HG02943 (cell line): ENCODE data around the gene IPMK.

Source experiments
- ATAC-seq: cut with Tn5 transposase; IDR thresholded peaks from one replicate; pipeline ENCODE4 v1.9.1; 2021; ENCODE audit warnings: mild to moderate bottlenecking, low read depth, moderate library complexity; ENCODE audit not compliant: unreplicated experiment

IPMK gene

GRCh38 chr10:58267713-58268453, at the start of gene IPMK:
TSS of gene IPMK (minus strand) at chr10:58267894. CDS start at chr10:58267611, 283 bp downstream.
- ATAC-seq = peak; percentile 53

- ATAC-seq = no peak
Measured at GRCh38 chr10:58316874-58317273, 49.2 kb upstream of the IPMK start.

GRCh38 chr10:58311026-58311425, 43.3 kb upstream of the IPMK start:
- no peak for ATAC-seq

GRCh38 chr10:58307676-58308075, 40.0 kb upstream of the IPMK start:
- no peak for ATAC-seq

GRCh38 chr10:58305821-58306220, 38.1 kb upstream of the IPMK start:
- ATAC-seq = no peak

- ATAC-seq = no peak
Measured at GRCh38 chr10:58304099-58304633, 36.5 kb upstream of the IPMK start.

GRCh38 chr10:58302254-58302653, 34.6 kb upstream of the IPMK start:
- no peak for ATAC-seq

GRCh38 chr10:58300676-58301075, 33.0 kb upstream of the IPMK start:
- ATAC-seq = no peak

GRCh38 chr10:58299580-58299979, 31.9 kb upstream of the IPMK start:
- ATAC-seq = peak; percentile 83

GRCh38 chr10:58293989-58294388, 26.3 kb upstream of the IPMK start:
- no peak for ATAC-seq

GRCh38 chr10:58291538-58292174, 24.0 kb upstream of the IPMK start:
- ATAC-seq = peak; percentile 86

- peak; percentile 98 for ATAC-seq
Measured at GRCh38 chr10:58282615-58283014, 14.9 kb upstream of the IPMK start.

- no peak for ATAC-seq
Measured at GRCh38 chr10:58281092-58281752, 13.5 kb upstream of the IPMK start.

- ATAC-seq = no peak
Measured at GRCh38 chr10:58280477-58280876, 12.8 kb upstream of the IPMK start.

- ATAC-seq = no peak
Measured at GRCh38 chr10:58278962-58279307, 11.2 kb upstream of the IPMK start.

GRCh38 chr10:58278274-58278961, 10.7 kb upstream of the IPMK start:
- no peak for ATAC-seq

GRCh38 chr10:58275908-58276307, 8.2 kb upstream of the IPMK start:
- no peak for ATAC-seq

- ATAC-seq = no peak
Measured at GRCh38 chr10:58275261-58275660, 7.6 kb upstream of the IPMK start.

- ATAC-seq = no peak
Measured at GRCh38 chr10:58269782-58270290, 2.1 kb upstream of the IPMK start.

- ATAC-seq = peak; percentile 58
Measured at GRCh38 chr10:58268946-58269781, 1.5 kb upstream of the IPMK start, which contains the start of gene CISD1. TSS of gene CISD1 (plus strand) at chr10:58269162. CDS start at chr10:58269274, 112 bp downstream.
